Hepatocyte (in vitro differentiated cells): ENCODE measurements around the gene SNHG17. TPM values are rescaled to one million over a fixed set of nuclear protein-coding genes. Genes with fewer than 3 reads are reported as not detected.
"Not testable (repeated sequence)": the region's sequence is repeated elsewhere in the genome, so short reads cannot be mapped to it uniquely, and the experiment has no call there.

Source experiments
- DNase-seq: peaks from one replicate; pipeline ENCODE4 v3.0.0-alpha.2; 2016; ENCODE audit warnings: low spot score
- H2AFZ ChIP-seq: fragments of 200-600 bp; sonication (generic); 2 replicates; pipeline ENCODE4 v1.6.0; 2016; ENCODE audit warnings: antibody characterized with exemption, mild to moderate bottlenecking
- H3K27ac ChIP-seq: fragments of 200-600 bp; sonication (generic); 2 replicates; pipeline ENCODE4 v1.5.1; 2016; ENCODE audit warnings: mild to moderate bottlenecking
- H3K27me3 ChIP-seq: fragments of 200-600 bp; sonication (generic); 2 replicates; pipeline ENCODE4 v1.6.1; 2016
- H3K36me3 ChIP-seq: fragments of 200-600 bp; sonication (generic); replicated peaks from 2 replicates; pipeline ENCODE4 v1.5.1; 2016; ENCODE audit warnings: low read depth; ENCODE audit not compliant: insufficient read depth
- H3K4me1 ChIP-seq: fragments of 200-600 bp; sonication (generic); 2 replicates; pipeline ENCODE4 v1.5.1; 2016; ENCODE audit warnings: mild to moderate bottlenecking, moderate library complexity; ENCODE audit not compliant: insufficient read depth
- H3K4me2 ChIP-seq: fragments of 200-600 bp; sonication (generic); 2 replicates; pipeline ENCODE4 v1.6.0; 2016
- H3K4me3 ChIP-seq: fragments of 200-600 bp; sonication (generic); 2 replicates; pipeline ENCODE4 v1.5.1; 2016; ENCODE audit warnings: mild to moderate bottlenecking
- H3K79me2 ChIP-seq: fragments of 200-600 bp; sonication (generic); 2 replicates; pipeline ENCODE4 v1.6.0; 2017; ENCODE audit warnings: mild to moderate bottlenecking
- H3K9me2 ChIP-seq: fragments of 200-600 bp; sonication (generic); replicated peaks from 2 replicates; pipeline ENCODE4 v1.6.0; 2017; ENCODE audit warnings: mild to moderate bottlenecking; ENCODE audit not compliant: insufficient read depth
- H3K9me3 ChIP-seq: fragments of 200-600 bp; sonication (generic); 2 replicates; pipeline ENCODE4 v1.5.1; 2016; ENCODE audit warnings: low read depth, mild to moderate bottlenecking
- H4K20me1 ChIP-seq: fragments of 200-600 bp; sonication (generic); 2 replicates; pipeline ENCODE4 v1.6.0; 2016; ENCODE audit warnings: mild to moderate bottlenecking; ENCODE audit not compliant: insufficient read depth, poor library complexity, severe bottlenecking
- CTCF ChIP-seq: fragments of 200-600 bp; sonication (generic); IDR thresholded peaks from 2 replicates; pipeline ENCODE4 v1.5.1; 2016; ENCODE audit warnings: antibody characterized with exemption, mild to moderate bottlenecking; ENCODE audit not compliant: poor library complexity
- EZH2 ChIP-seq: fragments of 200-600 bp; sonication (generic); IDR thresholded peaks from 2 replicates; pipeline ENCODE4 v1.6.1; 2016; ENCODE audit warnings: antibody characterized with exemption, mild to moderate bottlenecking, borderline replicate concordance
- EZH2phosphoT487 ChIP-seq: fragments of 200-600 bp; sonication (generic); IDR thresholded peaks from one replicate; pipeline ENCODE4 v1.6.1; 2018; ENCODE audit warnings: antibody characterized with exemption, mild to moderate bottlenecking, low read depth, moderate library complexity; ENCODE audit not compliant: unreplicated experiment, severe bottlenecking
- WGBS: methylation state at CpG from one replicate; pipeline ENCODE4 v1.1.6; 2016; ENCODE audit warnings: low lambda C conversion rate; ENCODE audit errors: missing lambda C conversion rate; 5-methylcytosine and 5-hydroxymethylcytosine counted together
- polyA plus RNA-seq: library from polyadenylated mRNA; unstranded; fragments of >200 nt; fragmentation: Nextera tagmentation; extraction: Ambion mirVana; gene quantifications from 2 replicates; pipeline ENCODE4 v1.2.1, GENCODE V29; 2016
- total RNA-seq: library from RNA; depleted of rRNA; stranded (reverse); fragments of >200 nt; gene quantifications from 2 replicates; pipeline ENCODE4 v1.2.3, GENCODE V29; 2014

SNHG17 gene
- total and polyA plus RNA-seq, 2 experiments from 2014 or later, result 8.5 to 24.3 TPM

GRCh38 chr20:38418509-38419204, 16.5 kb downstream of the SNHG17 start:
- TF ChIP-seq EZH2phosphoT487 (no peak), EZH2 (no peak), CTCF (no peak)
- H3K4me3 ChIP-seq, result no peak overlapping the region
- no peaks in the 10 kb centered on the region for H3K4me1 ChIP-seq
- H3K27ac ChIP-seq, result no peak overlapping the region
- DNase-seq, result no peak
- no peaks in the 10 kb centered on the region for H3K9me2 ChIP-seq
- no peaks in the 10 kb centered on the region for H3K36me3 ChIP-seq
- H2AFZ ChIP-seq, result no peak overlapping the region
- 97% methylated on average over 4 of the region's 4 CpGs for WGBS
- H3K4me2 ChIP-seq, result no peak overlapping the region
- H3K9me3 ChIP-seq, result no peaks in the 10 kb centered on the region
- no peaks in the 10 kb centered on the region for H3K79me2 ChIP-seq
- H4K20me1 ChIP-seq, result peaks cover 2% of the 10 kb centered on the region
- no peaks in the 10 kb centered on the region for H3K27me3 ChIP-seq

DNA sequence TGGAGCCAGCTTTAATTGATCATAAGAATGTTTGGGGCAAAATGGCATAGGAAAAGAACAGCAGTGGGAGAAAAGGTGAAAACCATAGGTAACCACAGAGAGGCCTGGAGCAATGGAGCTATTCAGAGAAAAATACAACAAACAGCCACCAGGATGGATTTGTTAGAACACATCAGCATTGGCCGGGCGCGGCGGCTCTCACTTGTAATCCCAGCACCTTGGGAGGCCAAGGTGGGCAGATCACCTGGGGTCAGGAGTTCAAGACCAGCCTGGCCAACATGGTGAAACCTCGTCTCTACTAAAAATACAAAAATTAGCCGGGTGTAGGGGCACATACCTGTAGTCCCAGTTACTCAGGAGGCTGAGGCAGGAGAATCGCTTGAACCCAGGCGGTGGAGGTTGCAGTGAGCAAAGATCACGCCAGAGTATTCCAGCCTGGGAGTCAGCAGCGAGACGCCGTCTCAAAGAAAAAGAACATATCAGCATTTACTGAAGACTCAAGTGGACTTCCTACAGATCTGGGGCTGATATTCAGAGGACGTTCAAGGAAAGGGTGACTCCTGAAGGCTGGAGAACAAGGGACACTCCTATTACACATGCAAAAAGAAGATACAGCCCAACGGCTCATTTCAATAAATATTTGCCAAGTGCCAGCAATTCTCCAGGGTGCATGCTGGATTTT, 20.2 kb downstream of the SNHG17 start:
- Histone ChIP-seq H3K27ac (no peak overlapping the region), H3K4me1 (no peaks in the 10 kb centered on the region), H3K36me3 (no peaks in the 10 kb centered on the region), H3K79me2 (no peaks in the 10 kb centered on the region), H2AFZ (no peak overlapping the region), H4K20me1 (no peaks in the 10 kb centered on the region), H3K9me3 (no peaks in the 10 kb centered on the region), H3K9me2 (no peaks in the 10 kb centered on the region), H3K4me3 (no peak overlapping the region), H3K27me3 (no peaks in the 10 kb centered on the region), H3K4me2 (no peak overlapping the region)
- TF ChIP-seq EZH2 (no peak), CTCF (no peak), EZH2phosphoT487 (no peak)
- WGBS, result 91% methylated on average over 14 of the region's 14 CpGs
- DNase-seq, result no peak

DNA sequence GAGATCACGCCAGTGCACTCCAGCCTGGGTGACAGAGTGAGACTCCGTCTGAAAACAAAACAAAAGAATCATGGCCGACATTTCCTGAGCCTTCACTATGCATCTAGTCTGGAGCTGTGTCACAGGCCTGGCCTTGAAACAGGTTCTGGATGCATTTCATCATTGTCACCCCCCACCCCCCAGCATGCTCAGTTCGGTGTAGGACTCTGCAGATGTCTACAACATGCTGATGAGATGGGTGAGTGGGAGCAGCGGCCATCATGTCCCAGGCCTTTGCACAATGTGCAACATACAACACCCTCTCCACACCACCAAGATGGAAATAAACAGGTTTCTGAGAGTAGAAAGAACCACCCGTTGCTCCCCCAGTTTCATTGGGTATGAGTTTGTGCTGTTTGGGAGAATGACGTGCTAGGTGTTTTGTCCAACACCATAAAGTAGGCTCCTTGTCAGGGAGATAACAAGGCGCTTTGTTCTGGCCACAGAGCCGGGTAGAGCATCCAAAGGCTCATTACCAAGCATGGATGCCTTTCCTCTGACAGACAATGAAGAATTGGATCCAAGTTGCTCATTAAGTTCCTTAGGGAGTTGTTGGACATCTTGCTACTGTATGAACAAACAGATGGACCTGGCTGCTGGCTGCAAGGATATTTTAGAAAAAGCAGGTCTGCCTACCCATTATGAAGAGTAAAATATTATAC, 22.1 kb downstream of the SNHG17 start:
- no peaks in the 10 kb centered on the region for H3K9me2 ChIP-seq
- no peaks in the 10 kb centered on the region for H3K27me3 ChIP-seq
- H4K20me1 ChIP-seq, result no peaks in the 10 kb centered on the region
- no peaks in the 10 kb centered on the region for H3K4me1 ChIP-seq
- H3K4me3 ChIP-seq, result no peak overlapping the region
- H3K27ac ChIP-seq, result no peak overlapping the region
- no peaks in the 10 kb centered on the region for H3K9me3 ChIP-seq
- no peak overlapping the region for H2AFZ ChIP-seq
- no peaks in the 10 kb centered on the region for H3K36me3 ChIP-seq
- TF ChIP-seq CTCF (no peak), EZH2phosphoT487 (no peak), EZH2 (no peak)
- H3K79me2 ChIP-seq, result no peaks in the 10 kb centered on the region
- DNase-seq, result no peak
- no peak overlapping the region for H3K4me2 ChIP-seq
- WGBS, result 93% methylated on average over 9 of the region's 9 CpGs

GRCh38 chr20:38407822-38408221, 27.3 kb downstream of the SNHG17 start:
- 90% methylated on average over 9 of the region's 9 CpGs for WGBS
- not testable (repeated sequence) for H2AFZ ChIP-seq, H3K36me3 ChIP-seq, H3K9me3 ChIP-seq, H3K79me2 ChIP-seq, DNase-seq, H3K9me2 ChIP-seq, H3K27me3 ChIP-seq, H3K4me3 ChIP-seq, H4K20me1 ChIP-seq, H3K4me2 ChIP-seq, H3K4me1 ChIP-seq
- H3K27ac ChIP-seq, result peak overlapping the region; percentile 58
